ENCODE measurements around the gene LILRB3.
"Not testable (repeated sequence)": the region's sequence is repeated elsewhere in the genome, so short reads cannot be mapped to it uniquely, and the experiment has no call there.

LILRB3 gene

DNA sequence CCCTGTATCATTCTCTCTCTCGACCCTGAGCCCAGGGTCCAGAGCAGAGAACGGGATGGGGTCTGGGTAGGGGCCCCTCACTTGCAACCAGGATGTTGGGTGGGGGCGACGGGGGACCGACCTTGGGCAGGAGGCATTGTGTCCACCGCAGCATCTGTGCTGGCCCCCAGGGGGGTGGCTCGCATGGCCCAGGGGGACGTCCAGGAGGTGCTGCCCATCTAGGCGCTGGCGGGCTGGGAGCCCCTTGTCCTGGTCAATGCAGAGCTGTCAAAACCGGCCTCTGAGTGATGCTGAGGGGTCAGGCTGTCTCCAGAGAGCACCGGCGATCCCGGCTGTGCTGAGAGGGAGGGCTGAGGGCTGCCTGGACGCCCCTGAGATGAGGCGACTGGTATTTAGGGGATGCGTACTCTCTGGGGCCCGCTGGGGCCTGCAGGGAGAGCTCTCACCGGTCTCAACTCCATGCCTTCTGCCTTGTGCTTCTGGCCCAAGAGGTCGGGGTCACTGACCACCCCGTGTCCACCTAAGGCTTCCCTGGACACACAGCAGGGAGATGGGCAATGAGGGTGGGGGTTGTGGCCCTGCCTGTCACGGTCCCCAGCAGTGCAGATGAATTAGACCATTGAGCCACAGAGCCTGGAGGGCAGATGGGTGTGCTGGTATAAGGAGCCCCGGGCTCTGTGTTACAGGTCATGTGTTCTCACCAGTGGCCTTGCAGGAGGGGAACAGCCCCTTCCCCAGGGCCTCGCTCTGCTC lies 13.6 kb downstream of the LILRB3 start:
- TF ChIP-seq, protein P1, sequence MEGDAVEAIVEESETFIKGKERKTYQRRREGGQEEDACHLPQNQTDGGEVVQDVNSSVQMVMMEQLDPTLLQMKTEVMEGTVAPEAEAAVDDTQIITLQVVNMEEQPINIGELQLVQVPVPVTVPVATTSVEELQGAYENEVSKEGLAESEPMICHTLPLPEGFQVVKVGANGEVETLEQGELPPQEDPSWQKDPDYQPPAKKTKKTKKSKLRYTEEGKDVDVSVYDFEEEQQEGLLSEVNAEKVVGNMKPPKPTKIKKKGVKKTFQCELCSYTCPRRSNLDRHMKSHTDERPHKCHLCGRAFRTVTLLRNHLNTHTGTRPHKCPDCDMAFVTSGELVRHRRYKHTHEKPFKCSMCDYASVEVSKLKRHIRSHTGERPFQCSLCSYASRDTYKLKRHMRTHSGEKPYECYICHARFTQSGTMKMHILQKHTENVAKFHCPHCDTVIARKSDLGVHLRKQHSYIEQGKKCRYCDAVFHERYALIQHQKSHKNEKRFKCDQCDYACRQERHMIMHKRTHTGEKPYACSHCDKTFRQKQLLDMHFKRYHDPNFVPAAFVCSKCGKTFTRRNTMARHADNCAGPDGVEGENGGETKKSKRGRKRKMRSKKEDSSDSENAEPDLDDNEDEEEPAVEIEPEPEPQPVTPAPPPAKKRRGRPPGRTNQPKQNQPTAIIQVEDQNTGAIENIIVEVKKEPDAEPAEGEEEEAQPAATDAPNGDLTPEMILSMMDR (IDR thresholded peaks at IDR 0.05; ENCODE audit: low read length, missing control alignments) = no peak
- no peak overlapping the region for H3K4me3 ChIP-seq (replicated peaks; ENCODE audit: low read depth, low read length)
- DNase-seq (ENCODE audit: low read depth) = no peak

DNA sequence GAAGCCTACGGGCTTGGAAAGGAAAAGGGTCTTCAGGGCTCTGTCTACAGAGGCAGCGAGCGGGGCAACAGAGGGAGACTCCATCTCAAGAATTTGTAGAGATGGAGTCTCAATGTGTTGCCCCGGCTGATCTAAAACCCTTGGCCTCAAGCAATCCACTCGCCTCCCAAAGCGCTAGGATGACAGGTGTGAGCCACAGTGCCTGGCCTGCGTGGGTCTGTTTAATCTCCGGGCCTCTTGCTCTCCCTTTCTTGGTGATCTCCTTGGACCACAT lies 14.1 kb downstream of the LILRB3 start:
- DNase-seq (ENCODE audit: low read depth) = peak; percentile 30
- TF ChIP-seq, protein P1 (IDR thresholded peaks at IDR 0.05; ENCODE audit: low read length, missing control alignments) = no peak
- H3K4me3 ChIP-seq (replicated peaks; ENCODE audit: low read depth, low read length) = no peak overlapping the region

DNA sequence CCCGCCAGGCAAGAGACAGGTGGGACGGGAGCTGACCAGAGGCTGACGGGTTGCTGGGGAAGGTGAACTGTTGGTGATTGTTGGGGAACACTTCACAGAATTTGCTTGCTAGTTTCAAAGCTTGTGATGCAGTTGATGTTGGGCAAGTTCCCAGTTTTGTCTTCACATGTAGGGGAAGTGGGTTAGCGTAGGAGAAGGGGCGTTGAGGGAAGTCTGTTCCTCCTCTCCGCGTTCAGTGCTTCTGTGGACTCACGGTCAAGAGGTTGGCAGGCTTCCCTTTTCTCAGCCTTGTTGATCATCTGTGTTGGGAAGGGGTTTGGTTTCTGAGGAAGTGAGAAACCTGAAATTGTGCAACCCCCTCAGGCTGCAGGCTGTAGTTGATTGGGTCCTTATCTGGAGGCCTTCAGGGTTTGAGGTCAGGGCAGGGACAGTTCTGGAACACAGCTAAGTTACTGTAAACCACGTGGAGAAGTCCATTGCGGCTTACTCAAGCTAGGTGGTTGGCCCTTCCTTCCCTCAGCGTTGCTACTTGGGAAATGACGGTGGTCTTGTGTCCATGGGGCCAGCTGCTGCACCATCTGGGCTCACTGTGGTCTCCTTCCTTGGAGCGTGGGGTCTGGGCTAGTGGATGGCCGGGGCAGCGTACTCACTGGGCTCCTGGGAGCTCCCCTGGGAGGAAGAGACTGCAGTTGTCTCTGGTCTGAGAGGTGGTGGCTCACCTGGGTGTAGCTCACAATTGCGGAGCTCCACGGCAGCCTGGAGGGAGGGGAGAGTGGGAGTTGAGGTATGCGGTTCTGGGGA lies 14.6 kb downstream of the LILRB3 start:
- H3K4me3 ChIP-seq (replicated peaks; ENCODE audit: low read depth, low read length) = peak overlapping the region; percentile 24
- DNase-seq (ENCODE audit: low read depth) = peak; percentile 100
- TF ChIP-seq, protein P1 (IDR thresholded peaks at IDR 0.05; ENCODE audit: low read length, missing control alignments) = no peak

DNA sequence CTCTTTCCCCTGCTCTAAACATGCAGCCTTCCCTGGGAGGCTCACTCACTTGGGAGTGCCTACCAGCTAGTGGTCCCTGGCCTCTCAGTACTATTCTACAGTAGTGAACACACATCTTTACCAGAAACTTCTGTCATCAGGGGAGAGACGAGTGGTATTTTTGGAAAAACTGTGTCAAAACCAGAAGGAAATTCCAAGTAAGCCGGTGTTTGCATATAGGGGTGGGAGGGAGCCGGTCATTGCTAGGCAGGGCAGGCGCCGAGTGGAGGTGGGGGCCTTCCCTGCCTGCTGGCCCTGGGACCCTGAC lies 15.2 kb downstream of the LILRB3 start:
- TF ChIP-seq, protein P1 (IDR thresholded peaks at IDR 0.05; ENCODE audit: low read length, missing control alignments) = no peak
- DNase-seq (ENCODE audit: low read depth) = no peak
- H3K4me3 ChIP-seq (replicated peaks; ENCODE audit: low read depth, low read length) = peak overlapping the region; percentile 24

DNA sequence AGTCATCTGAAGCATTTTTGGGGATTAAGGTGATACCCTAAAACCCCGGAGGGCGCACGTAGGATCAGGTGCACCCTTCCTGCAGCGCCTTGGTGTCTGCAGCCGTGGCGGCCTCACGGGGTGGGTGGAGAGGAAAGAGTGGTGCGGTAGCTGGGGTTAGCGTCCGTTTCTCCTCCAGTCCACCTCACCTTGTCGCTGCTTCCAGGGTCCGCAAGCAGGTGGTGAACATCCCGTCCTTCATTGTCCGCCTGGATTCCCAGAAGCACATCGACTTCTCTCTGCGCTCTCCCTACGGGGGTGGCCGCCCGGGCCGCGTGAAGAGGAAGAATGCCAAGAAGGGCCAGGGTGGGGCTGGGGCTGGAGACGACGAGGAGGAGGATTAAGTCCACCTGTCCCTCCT lies 15.6 kb downstream of the LILRB3 start:
- DNase-seq (ENCODE audit: low read depth); H3K4me3 ChIP-seq (replicated peaks; ENCODE audit: low read depth, low read length): not testable (repeated sequence)

DNA sequence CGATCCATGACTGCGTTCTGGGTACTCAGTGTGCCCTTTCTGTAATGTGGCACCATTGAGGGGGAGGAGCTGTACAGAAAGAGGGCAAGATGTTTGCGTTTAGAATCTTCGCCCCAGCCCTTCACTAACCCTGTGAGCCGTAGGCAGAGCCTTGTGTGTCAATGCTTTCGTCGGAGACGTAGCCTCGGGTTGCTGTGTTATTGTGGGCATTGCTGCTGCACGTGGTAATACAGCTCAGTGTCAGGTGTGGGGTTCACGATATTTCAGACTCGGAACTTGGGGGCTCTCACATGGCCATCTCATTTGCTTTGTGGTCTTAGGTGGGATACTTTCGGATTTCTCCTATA lies 16.0 kb downstream of the LILRB3 start:
- DNase-seq (ENCODE audit: low read depth) = no peak
- H3K4me3 ChIP-seq (replicated peaks; ENCODE audit: low read depth, low read length) = no peak overlapping the region
- TF ChIP-seq, protein P1 (IDR thresholded peaks at IDR 0.05; ENCODE audit: low read length, missing control alignments) = no peak

DNA sequence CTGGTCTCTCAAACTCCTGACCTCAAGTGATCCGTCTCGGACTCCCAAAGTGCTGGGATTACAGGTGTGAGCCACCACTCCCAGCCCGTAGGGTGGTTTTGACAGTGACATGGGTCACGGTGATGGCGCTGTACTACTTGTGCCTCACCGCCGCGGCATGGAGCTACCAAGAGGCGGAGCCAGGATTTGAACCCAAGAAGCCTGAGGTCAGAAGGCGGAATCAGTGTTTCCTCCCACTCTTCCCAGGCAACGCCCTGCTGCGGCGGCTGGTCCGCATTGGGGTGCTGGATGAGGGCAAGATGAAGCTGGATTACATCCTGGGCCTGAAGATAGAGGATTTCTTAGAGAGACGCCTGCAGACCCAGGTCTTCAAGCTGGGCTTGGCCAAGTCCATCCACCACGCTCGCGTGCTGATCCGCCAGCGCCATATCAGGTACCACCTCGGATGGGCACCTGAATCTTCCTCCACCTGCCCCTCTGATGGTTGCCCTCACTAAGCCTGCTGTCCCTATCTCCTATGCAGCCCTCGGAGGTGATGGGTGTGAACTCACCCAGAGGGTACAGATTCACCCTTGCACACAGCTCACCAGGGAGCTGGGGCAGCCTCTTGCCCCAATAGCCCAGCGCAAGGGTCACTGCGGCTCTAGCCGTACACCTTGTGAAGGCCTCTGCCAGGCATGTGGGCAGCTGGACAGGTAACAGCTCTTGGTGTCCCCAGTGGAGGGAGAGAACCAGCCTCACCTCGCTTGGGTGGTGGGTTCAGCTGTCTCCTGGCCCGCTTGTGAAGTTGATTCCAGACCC lies 16.6 kb downstream of the LILRB3 start:
- no peak for DNase-seq (ENCODE audit: low read depth)
- H3K4me3 ChIP-seq (replicated peaks; ENCODE audit: low read depth, low read length) = no peak overlapping the region
- TF ChIP-seq, protein P1 (IDR thresholded peaks at IDR 0.05; ENCODE audit: low read length, missing control alignments) = no peak

All from fibroblast of pulmonary artery (primary cell).